ENCODE results near the gene KCNIP1.

- TF ChIP-seq REST (IDR thresholded peaks at IDR 0.05; ENCODE audit: borderline replicate concordance) (no peak), REST (CRISPR knock-in tag; IDR thresholded peaks at IDR 0.05; ENCODE audit: low read depth) (no peak), SIN3A (IDR thresholded peaks at IDR 0.05; ENCODE audit: borderline replicate concordance in 2 of 2, control insufficient read depth in 1 of 2, low read depth in 2 of 2, low read length in 2 of 2) (no peak), RAD51 (IDR thresholded peaks at IDR 0.05; ENCODE audit: borderline replicate concordance, low read depth) (no peak), CHD4 (IDR thresholded peaks at IDR 0.05; ENCODE audit: insufficient read depth, insufficient replicate concordance, low read depth, low read length, poor library complexity, severe bottlenecking) (no peak), ZNF77 (CRISPR knock-in tag; IDR thresholded peaks at IDR 0.05) (no peak), CTCF (IDR thresholded peaks at IDR 0.05 in 2 of 3, conservative IDR thresholded peaks at IDR 0.05 in 1 of 3; ENCODE audit: insufficient read depth in 2 of 3, low read depth in 1 of 3, low read length in 3 of 3) (no peak), NR2C2 (CRISPR knock-in tag; IDR thresholded peaks at IDR 0.05) (no peak), NR2C2 (tag; IDR thresholded peaks at IDR 0.05) (no peak), HBP1 (CRISPR knock-in tag; IDR thresholded peaks at IDR 0.05) (no peak)
These were observed 18.8 kb upstream of the KCNIP1 start for GRCh38 chr5:170484847-170485615.
